HepG2 (cell line): ENCODE data around the gene PLEKHM2. TPM values are rescaled to one million over a fixed set of nuclear protein-coding genes. Genes with fewer than 3 reads are reported as not detected.

Experiments
- ATAC-seq: fragments of 200-7000 bp; cut with Tn5 transposase; 3 replicates; pipeline ENCODE4 v1.9.1; 2020; ENCODE audit warnings: mild to moderate bottlenecking, moderate library complexity
- BruUV-seq: library from RNA; stranded (reverse); fragments of 400-500 nt; replicated peaks from 2 replicates; lab custom pipeline; 2021; lab: Mats Ljungman, UMichigan
- CTCF ChIA-PET: fragments of 300-600 bp; formaldehyde crosslinking; extraction: SDS; loops from one replicate; lab custom pipeline; 2021; ENCODE audit warnings: low total read pairs, inconsistent platforms, low intra/inter-chr PET ratio; lab: Yijun Ruan, JAX
- POLR2A ChIA-PET: fragments of 350-600 bp; sonication (Branson Sonifier 250); formaldehyde crosslinking; loops from one replicate; lab custom pipeline; 2020; ENCODE audit warnings: antibody characterized with exemption, inconsistent platforms; lab: Yijun Ruan, JAX
- DNase-seq: peaks from one replicate; pipeline ENCODE4 v3.0.0-alpha.2; 2015; ENCODE audit warnings: low spot score
- FAIRE-seq: peaks from 3 replicates; lab custom pipeline; 2011; peaks lifted over from hg19 to GRCh38; lab: Jason Lieb, UNC
- H2AFZ ChIP-seq: one replicate; pipeline ENCODE4 v1.6.1; 2011; ENCODE audit warnings: low read length, inconsistent platforms
- H3K27ac ChIP-seq: fragments of 300-600 bp; 3 replicates; pipeline ENCODE4 v1.8.0; 2011; ENCODE audit warnings: mixed run types, mild to moderate bottlenecking, mixed read lengths, low read length, inconsistent platforms; ENCODE audit not compliant: insufficient read depth; ENCODE audit errors: extremely low read length
- H3K27me3 ChIP-seq, 2 experiments: fragments of 200-600 bp in 1 of 2; 2 replicates in 1 of 2; 3 replicates in 1 of 2; pipeline versions ENCODE4 v1.6.0 to v1.8.0; 2011; ENCODE audit warnings: low read length in 2 of 2, mild to moderate bottlenecking in 2 of 2, moderate library complexity in 2 of 2, inconsistent platforms in 1 of 2; ENCODE audit not compliant: insufficient read depth in 2 of 2, control insufficient read depth in 1 of 2
- H3K36me3 ChIP-seq, 2 experiments: fragments of 200-600 bp in 1 of 2; replicated peaks in 1 of 2; 2 replicates in 1 of 2; 3 replicates in 1 of 2; pipeline versions ENCODE4 v1.5.1 to v1.8.0; 2011; ENCODE audit warnings: low read length in 2 of 2, inconsistent platforms in 1 of 2; ENCODE audit not compliant: insufficient read depth in 2 of 2, control insufficient read depth in 1 of 2
- H3K4me1 ChIP-seq: 2 replicates; pipeline ENCODE4 v1.5.1; 2012; ENCODE audit warnings: low read length, inconsistent platforms; ENCODE audit not compliant: insufficient read depth
- H3K4me2 ChIP-seq: 2 replicates; pipeline ENCODE4 v1.6.0; 2011; ENCODE audit warnings: low read depth, low read length, inconsistent platforms
- H3K4me3 ChIP-seq, 3 experiments: fragments of 200-600 bp in 1 of 3; sonication (generic), shearing (Covaris generic) in 1 of 3; replicated peaks in 1 of 3; 2 replicates each; pipeline ENCODE4 v1.5.1; 2011 to 2016; ENCODE audit warnings: low read length in 3 of 3, inconsistent platforms in 2 of 3, low read depth in 2 of 3, mild to moderate bottlenecking in 2 of 3, control low read depth in 1 of 3, mixed read lengths in 1 of 3; ENCODE audit not compliant: insufficient read depth in 1 of 3
- H3K79me2 ChIP-seq: one replicate; pipeline ENCODE4 v1.6.1; 2011; ENCODE audit warnings: low read length, inconsistent platforms; ENCODE audit not compliant: insufficient read depth
- H3K9ac ChIP-seq: 2 replicates; pipeline ENCODE4 v1.6.0; 2011; ENCODE audit warnings: mild to moderate bottlenecking, low read depth, low read length, inconsistent platforms; ENCODE audit not compliant: insufficient read depth
- H3K9me3 ChIP-seq: 2 replicates; pipeline ENCODE4 v1.5.1; 2012; ENCODE audit warnings: mild to moderate bottlenecking, low read length
- H4K20me1 ChIP-seq: 2 replicates; pipeline ENCODE4 v1.6.0; 2011; ENCODE audit warnings: inconsistent platforms, mild to moderate bottlenecking, low read length, moderate library complexity; ENCODE audit not compliant: insufficient read depth
- ARHGAP35 ChIP-seq: sonication (generic); formaldehyde crosslinking; IDR thresholded peaks from 2 replicates; pipeline ENCODE4 v1.9.0; 2022; ENCODE audit warnings: mild to moderate bottlenecking, inconsistent platforms, moderate library complexity, missing genetic modification reagents, borderline replicate concordance
- ARNT2 ChIP-seq: sonication (generic); formaldehyde crosslinking; IDR thresholded peaks from 2 replicates; pipeline ENCODE4 v1.8.0; 2022; ENCODE audit warnings: mild to moderate bottlenecking, low read depth, missing genetic modification reagents, moderate library complexity
- CBX2 ChIP-seq, 2 experiments: fragments of 200-600 bp in 1 of 2; sonication (generic); formaldehyde crosslinking in 1 of 2; IDR thresholded peaks; 2 replicates each; pipeline versions ENCODE4 v1.7.0 to v1.8.1; 2018 to 2022; ENCODE audit warnings: low read depth in 2 of 2, low read length in 1 of 2, mild to moderate bottlenecking in 1 of 2, missing genetic modification reagents in 1 of 2
- CEBPB ChIP-seq: IDR thresholded peaks from 2 replicates; pipeline ENCODE4 v1.6.1; 2011; ENCODE audit warnings: low read depth, low read length, improper control_type of control experiment, borderline replicate concordance
- FOSL2 ChIP-seq: sonication (generic); formaldehyde crosslinking; IDR thresholded peaks from 2 replicates; pipeline ENCODE4 v1.4.0; 2020; ENCODE audit warnings: missing genetic modification reagents
- HNF4A ChIP-seq: sonication (generic); formaldehyde crosslinking; IDR thresholded peaks from 2 replicates; pipeline ENCODE4 v1.4.0; 2020; ENCODE audit warnings: missing genetic modification reagents
- RNF2 ChIP-seq: fragments of 450-650 bp; conservative IDR thresholded peaks from 2 replicates; pipeline ENCODE4 v1.6.1; 2016; ENCODE audit warnings: low read depth
- SAP130 ChIP-seq: IDR thresholded peaks from 2 replicates; pipeline ENCODE4 v1.6.1; 2016; ENCODE audit warnings: low read depth
- STAT5B ChIP-seq: sonication (generic); formaldehyde crosslinking; IDR thresholded peaks from 2 replicates; pipeline ENCODE4 v1.4.0; 2020; ENCODE audit warnings: missing genetic modification reagents
- ZNF770 ChIP-seq: sonication (generic); formaldehyde crosslinking; IDR thresholded peaks from 2 replicates; pipeline ENCODE4 v1.5.0; 2020; ENCODE audit warnings: mild to moderate bottlenecking, missing genetic modification reagents
- ZSCAN12 ChIP-seq: sonication (generic); formaldehyde crosslinking; IDR thresholded peaks from 2 replicates; pipeline ENCODE4 v1.9.0; 2021; ENCODE audit warnings: mild to moderate bottlenecking, missing genetic modification reagents
- WGBS: methylation state at CpG from one replicate; pipeline ENCODE4 v1.1.6; 2017; ENCODE audit warnings: low lambda C conversion rate; 5-methylcytosine and 5-hydroxymethylcytosine counted together
- in situ Hi-C: cut with HindIII; loops from 2 replicates; pipeline ENCODE4 v1.10.0; 2017; ENCODE audit warnings: low pct_unique_long_range_greater_than_20kb; ENCODE audit not compliant: extremely low pct_ligation_motif_present
- intact Hi-C: fragments of 100-400 bp; cut with micrococcal nuclease; formaldehyde crosslinking; loops from one replicate; pipeline ENCODE4 v1.10.0; 2022; ENCODE audit not compliant: unreplicated experiment
- polyA plus RNA-seq, 8 experiments: library from polyadenylated mRNA; depleted of rRNA in 3 of 8; stranded (reverse) in 7 of 8; unstranded in 1 of 8; fragments of >200 nt; fragmentation: Illumina TruSeq in 4 of 8; extraction: Trizol in 4 of 8; gene quantifications; 2 replicates each; pipeline versions ENCODE4 v1.2.1 to v1.2.3, GENCODE V29; 2011 to 2016; ENCODE audit warnings: low read depth in 4 of 8, missing spikeins in 1 of 8, mixed read lengths in 1 of 8; ENCODE audit not compliant: insufficient read depth in 1 of 8
- total RNA-seq, 5 experiments: library from RNA; depleted of rRNA; stranded (reverse); fragments of >200 nt; fragmentation: Illumina TruSeq; extraction: Trizol; gene quantifications; 2 replicates each; pipeline ENCODE4 v1.2.3, GENCODE V29; 2016; ENCODE audit warnings: low read depth in 1 of 5

The PLEKHM2 gene
- total and polyA plus RNA-seq, 2 of the 13 experiments (the other 11 are each of a cell fraction or from before 2014, with no cell fraction given), result 16.5 to 27.3 TPM

GRCh38 chr1:15680131-15680530, 4.0 kb upstream of the PLEKHM2 start:
- no peak overlapping the region for H2AFZ ChIP-seq
- no peak overlapping the region for H3K27ac ChIP-seq
- no TSS peak for BruUV-seq
- 73% methylated on average over 10 of the region's 11 CpGs for WGBS
- ChIA-PET CTCF (no interaction called here), POLR2A (interaction anchor here (2.4 kb wide), 1 partner anchor 10 kb away, joined by 8 read pairs; no protein-coding TSS in a partner anchor)
- in situ Hi-C loops (no loop called here), intact Hi-C loops (loop anchor here (10.0 kb wide), 2 partner anchors 55 to 65 kb away; partner anchors contain the start of gene TMEM82)
- no peak overlapping the region for H3K4me3 ChIP-seq
- no peaks in the 10 kb centered on the region for H3K27me3 ChIP-seq
- H3K4me1 ChIP-seq, result peaks cover 37% of the 10 kb centered on the region
- H4K20me1 ChIP-seq, result no peaks in the 10 kb centered on the region
- TF ChIP-seq STAT5B, result no peak
- TF ChIP-seq FOSL2 (CRISPR knock-in tag), result peak; percentile 33; the same call in 1 of the 2 replicates
- H3K79me2 ChIP-seq, result peaks cover 4% of the 10 kb centered on the region
- ATAC-seq (no peak), FAIRE-seq (no peak), DNase-seq (no peak)
- H3K4me2 ChIP-seq, result no peak overlapping the region
- no peaks in the 10 kb centered on the region for H3K36me3 ChIP-seq
- no peak overlapping the region for H3K9ac ChIP-seq
- H3K9me3 ChIP-seq, result no peaks in the 10 kb centered on the region

- no TSS peak for BruUV-seq
- peaks cover 43% of the 10 kb centered on the region for H3K4me1 ChIP-seq
- H3K79me2 ChIP-seq, result peaks cover 10% of the 10 kb centered on the region
- 30% methylated on average over 7 of the region's 7 CpGs for WGBS
- H2AFZ ChIP-seq, result no peak overlapping the region
- POLR2A ChIA-PET, result interaction anchor here (1.4 to 2.4 kb wide), 3 partner anchors 11 to 100 kb away, joined by 3 to 12 read pairs (median 8); no protein-coding TSS in a partner anchor
- H3K36me3 ChIP-seq, result no peaks in the 10 kb centered on the region
- no peaks in the 10 kb centered on the region for H3K27me3 ChIP-seq
- no peaks in the 10 kb centered on the region for H3K9me3 ChIP-seq
- H3K4me3 ChIP-seq, result no peak overlapping the region
- ATAC-seq, result peak; percentile 9; the same call in 1 of the 3 replicates
- peak; percentile 20 for DNase-seq
- H3K27ac ChIP-seq, result no peak overlapping the region
- intact Hi-C loops, result loop anchor here (10.0 kb wide), 2 partner anchors 56 to 64 kb away; partner anchors contain the start of gene TMEM82
- CTCF ChIA-PET, result no interaction called here
- in situ Hi-C loops, result no loop called here
- peak; percentile 8 for FAIRE-seq
- H3K9ac ChIP-seq, result no peak overlapping the region
- TF ChIP-seq CEBPB (peak; percentile 48; the same call in 1 of the 2 replicates), ARNT2 (CRISPR knock-in tag) (no peak), CBX2 (IDR thresholded peaks at IDR 0.05; ENCODE audit: low read depth, low read length) (no peak), CBX2 (CRISPR knock-in tag; IDR thresholded peaks at IDR 0.05; ENCODE audit: low read depth) (no peak), SAP130 (CRISPR knock-in tag) (0 out of 2 replicates have a peak, but pooled peaks have one; percentile 18), ARHGAP35 (CRISPR knock-in tag) (no peak), ZSCAN12 (CRISPR knock-in tag) (no peak), HNF4A (CRISPR knock-in tag) (peak; percentile 31; the same call in 1 of the 2 replicates), RNF2 (no peak), ZNF770 (peak; percentile 79)
- peak overlapping the region; percentile 59 for H3K4me2 ChIP-seq
- H4K20me1 ChIP-seq, result 0 out of 2 replicates have a peak, but pooled peaks cover 2% of the 10 kb centered on the region
Observed at GRCh38 chr1:15680561-15681348, 3.4 kb upstream of the PLEKHM2 start.
